Activated naive CD4-positive, alpha-beta T cell treated with Interleukin-2 at 50 U/mL for 16 hours (primary cell): Measurements from ENCODE around the gene CCDC188.

ENCODE experiments used
- DNase-seq: peaks from one replicate; pipeline ENCODE4 v3.0.0-alpha.2; 2020

CCDC188 gene

GRCh38 chr22:20101638-20102037 lies 49.2 kb downstream of the CCDC188 start:
- DNase-seq, result no peak

GRCh38 chr22:20099099-20099711 lies 51.6 kb downstream of the CCDC188 start:
- no peak for DNase-seq
